GM21390 (cell line): Measurements from ENCODE around the gene METAP2.

ENCODE experiments used
- ATAC-seq: cut with Tn5 transposase; IDR thresholded peaks from one replicate; pipeline ENCODE4 v1.9.1; 2021; ENCODE audit not compliant: unreplicated experiment

METAP2 gene

DNA sequence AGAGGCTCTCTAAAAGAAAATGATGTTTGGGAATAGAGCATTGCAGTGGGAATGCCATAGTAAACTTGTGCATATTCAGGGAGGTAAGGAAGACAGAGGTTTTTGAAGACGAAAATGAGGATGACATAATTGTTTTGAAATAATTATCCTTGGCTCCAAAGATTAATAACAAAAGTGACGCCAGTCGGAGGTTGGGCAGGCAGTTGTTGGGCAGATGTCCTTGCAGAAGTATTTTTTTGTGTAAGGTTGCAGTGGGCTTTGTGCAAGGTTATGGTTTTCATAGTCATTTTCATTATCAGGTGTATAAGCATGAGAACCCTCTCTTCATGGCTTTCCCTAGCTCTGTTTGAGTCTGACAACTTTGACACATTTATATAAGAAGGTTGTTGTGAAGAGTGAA lies 35.3 kb downstream of the METAP2 start:
- no peak for ATAC-seq

DNA sequence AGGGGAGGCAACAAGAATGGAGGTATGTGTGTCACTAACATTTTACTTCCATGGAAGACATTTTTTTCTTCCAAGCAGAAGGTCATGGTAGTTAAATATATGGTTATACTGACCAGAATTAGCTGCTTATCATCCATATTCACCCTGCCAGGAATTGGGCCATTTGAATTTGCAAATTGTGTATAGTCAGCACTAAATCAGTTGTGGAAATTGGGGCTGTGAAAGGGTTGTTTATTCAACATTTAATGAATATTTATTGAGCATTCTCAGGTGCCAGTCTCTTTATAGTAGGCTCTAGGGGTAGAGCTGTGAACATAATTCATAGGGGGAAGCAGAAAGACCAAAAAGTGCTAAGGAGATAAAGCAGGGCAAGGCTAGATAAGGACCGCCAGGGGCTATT lies 38.0 kb downstream of the METAP2 start:
- ATAC-seq, result no peak

DNA sequence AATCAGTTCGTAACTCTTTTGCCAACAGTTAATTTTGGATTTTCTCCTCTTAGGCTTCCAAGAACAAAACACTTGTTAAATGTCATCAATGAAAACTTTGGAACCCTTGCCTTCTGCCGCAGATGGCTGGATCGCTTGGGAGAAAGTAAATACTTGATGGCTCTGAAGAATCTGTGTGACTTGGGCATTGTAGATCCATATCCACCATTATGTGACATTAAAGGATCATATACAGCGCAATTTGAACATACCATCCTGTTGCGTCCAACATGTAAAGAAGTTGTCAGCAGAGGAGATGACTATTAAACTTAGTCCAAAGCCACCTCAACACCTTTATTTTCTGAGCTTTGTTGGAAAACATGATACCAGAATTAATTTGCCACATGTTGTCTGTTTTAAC lies 39.6 kb downstream of the METAP2 start:
- no peak for ATAC-seq

DNA sequence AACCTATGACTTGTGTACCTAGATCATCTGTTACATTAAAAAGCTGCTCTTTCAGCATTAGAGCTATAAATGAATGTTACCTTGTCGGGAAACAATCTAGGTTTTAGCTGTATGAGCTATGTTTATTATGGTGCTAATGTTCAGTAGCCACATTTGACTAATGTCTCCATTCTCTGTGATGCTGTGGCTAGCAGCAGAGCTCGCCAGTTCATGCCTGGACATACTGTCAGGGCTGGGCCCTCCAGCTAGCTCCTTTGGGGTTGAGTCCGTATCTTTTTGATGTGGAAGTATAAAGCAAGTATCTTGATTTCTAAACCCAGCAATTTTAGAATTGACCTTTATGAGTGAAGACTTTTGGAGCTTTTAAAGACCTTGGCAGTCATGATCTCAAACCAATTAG lies 41.2 kb downstream of the METAP2 start:
- ATAC-seq, result no peak

DNA sequence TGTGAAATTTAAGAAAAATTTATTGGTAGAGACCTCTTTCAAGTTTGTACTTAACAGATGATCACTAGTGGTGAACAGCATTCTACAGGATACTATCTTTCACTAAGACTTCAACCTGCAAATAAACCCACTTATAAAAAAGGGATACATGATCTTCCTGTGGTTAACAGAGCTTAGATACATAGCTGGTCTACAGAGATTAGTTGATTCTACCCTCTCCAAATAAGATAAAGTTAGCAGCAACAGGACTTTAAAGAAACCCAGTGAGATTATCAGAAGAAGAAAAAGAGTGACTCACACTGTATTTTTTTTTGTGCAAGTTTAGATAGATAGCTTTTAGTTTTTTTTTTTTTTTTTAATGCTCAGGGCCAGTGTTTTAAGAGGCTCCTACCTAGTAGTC lies 42.8 kb downstream of the METAP2 start:
- ATAC-seq, result no peak

DNA sequence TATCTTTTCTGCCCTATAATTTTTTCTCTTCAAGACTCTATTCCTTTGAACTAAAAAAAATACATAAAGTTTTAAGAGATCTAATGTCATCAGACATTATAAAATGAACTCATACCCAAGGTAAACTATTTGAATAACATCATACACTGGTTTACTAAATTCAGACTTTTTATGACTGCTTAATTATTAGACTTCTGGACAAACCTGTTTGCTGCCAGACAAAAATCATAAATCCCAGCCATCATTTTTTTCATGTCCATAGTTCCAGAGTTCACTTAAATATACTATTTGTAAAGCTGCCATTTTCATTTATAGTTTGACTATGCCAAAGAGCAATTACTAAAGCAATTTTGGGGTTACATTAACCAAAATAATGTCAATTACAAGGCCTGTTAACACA lies 43.3 kb downstream of the METAP2 start:
- no peak for ATAC-seq

DNA sequence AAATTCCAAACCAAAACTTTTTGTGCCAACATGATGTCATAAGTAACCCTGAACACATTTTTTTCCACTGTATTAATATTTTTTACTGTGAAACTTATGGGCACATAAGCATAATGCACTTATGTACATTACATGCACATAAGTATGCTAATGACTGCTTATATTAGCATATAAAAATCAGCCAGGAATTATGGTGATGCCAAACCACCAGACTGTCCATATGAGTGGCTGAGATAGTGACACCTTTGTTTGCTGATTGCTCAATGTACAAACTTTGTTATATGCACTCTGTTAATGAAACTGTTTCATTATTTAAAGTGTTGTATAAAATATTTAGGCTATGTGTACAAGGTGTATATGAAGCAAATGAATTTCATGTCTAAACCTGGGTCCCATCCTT lies 45.0 kb downstream of the METAP2 start:
- ATAC-seq, result no peak

DNA sequence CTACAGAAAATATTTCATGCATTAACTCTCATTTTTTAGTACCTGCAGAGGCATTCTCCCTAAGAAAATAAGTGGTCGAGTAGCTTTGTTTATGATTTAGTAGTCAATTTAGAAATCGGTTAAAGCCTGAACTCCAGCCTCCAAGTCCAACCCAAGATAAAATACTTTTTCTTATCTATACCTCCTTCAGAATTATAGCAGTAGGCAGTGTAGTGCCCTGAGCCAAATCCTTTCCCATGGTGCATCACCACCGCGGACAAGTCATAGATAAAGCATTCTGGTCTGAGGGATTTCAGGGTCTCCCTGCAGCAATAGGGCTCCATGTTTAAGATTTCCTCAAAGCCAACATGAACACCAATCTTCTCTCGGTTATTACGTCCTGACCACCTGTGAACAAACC lies 46.9 kb downstream of the METAP2 start:
- no peak for ATAC-seq

DNA sequence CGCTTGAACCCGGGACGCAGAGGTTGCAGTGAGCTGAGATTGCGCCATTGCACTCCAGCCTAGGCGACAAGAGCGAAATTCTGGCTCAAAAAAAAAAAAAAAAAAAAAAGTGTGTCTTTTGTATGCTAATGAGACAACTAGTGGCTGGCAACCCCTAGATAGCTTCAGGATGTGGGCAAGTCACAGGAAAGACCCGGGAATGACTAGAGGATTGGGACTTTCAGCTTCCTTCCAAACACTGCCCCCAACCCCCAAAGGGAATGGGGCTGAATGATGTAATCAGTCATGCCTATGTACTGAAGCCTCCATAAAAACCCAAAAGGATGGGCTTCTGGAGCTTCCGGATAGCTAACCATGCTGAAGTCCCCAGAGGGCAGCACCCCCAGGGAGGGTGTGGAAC lies 48.7 kb downstream of the METAP2 start:
- no peak for ATAC-seq

DNA sequence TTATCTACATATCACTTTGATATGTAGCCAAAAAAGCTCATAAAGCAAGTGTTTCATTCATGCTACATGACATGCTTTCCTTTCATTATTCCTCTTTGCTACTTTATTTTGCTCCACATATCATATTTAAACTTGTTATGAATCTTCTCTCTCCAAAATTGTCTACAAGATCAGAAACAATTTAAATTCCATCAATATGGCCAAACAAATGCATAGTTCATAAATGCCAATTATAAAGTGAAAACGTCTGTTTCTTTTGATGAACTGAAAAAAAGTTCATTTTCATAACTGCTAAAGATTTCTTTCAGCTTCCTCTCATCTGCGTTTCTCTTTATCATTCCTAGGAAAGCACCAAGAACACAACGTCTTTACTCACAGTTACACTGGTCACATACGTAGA lies 54.5 kb downstream of the METAP2 start:
- ATAC-seq, result no peak

DNA sequence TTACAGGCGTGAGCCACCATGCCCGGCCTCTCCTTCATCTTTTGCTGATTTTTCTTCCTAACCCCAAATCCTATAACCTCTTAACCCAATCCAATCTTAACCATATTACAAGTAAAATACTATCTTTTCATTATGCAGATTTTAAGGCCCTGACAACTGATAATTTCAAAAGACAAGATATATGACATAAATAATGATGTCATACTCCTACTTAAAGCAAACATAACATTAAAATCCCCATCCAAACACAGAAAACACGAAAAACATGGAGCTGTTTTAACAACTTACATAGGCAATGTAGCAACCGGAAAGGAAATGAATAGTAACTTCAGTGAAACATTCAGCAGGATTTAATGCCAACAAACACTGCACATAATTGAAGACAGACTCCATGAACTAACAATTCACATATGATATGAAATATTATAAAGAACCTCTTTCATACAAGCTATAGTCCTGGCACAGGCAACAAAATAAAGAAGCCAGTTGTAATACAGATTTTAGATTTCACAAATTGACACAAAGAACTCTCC lies 55.8 kb downstream of the METAP2 start:
- ATAC-seq, result no peak

DNA sequence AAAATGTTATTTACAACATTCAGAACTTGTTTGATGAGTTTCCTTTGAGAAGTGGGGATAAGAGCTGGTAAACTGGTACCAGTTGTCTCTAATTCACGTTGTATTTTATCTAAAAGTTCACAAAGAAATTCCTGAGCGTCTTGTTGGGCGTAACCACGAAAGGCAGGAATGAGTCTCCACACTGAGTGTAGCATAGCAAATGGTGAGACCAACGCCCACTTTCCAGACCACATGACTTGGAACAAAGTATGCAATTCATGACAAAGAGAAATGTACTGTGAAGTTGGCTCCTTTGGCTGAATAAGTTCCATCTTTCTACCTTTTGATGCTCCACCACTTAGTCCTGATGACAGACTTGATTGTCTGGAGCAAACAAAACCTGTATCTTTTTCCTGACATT lies 58.9 kb downstream of the METAP2 start:
- no peak for ATAC-seq

DNA sequence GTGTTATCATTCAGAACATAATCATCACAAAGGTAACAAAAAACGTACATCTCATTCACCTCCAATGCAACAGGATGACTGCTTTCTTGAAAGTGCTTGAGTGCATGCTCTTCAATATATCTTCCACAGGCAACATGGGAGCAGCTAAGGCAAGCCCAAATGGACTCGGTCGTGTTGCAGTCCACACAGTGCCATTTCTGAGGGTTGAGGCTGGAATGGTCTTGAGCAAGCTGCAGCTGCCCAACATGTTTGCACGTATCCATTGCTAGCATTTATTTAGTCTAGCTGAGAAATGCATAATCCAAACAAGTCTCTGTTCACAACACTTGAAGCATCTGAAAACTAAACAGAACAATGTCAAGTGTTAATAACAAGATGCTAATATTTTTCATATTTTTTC lies 60.0 kb downstream of the METAP2 start:
- no peak for ATAC-seq

DNA sequence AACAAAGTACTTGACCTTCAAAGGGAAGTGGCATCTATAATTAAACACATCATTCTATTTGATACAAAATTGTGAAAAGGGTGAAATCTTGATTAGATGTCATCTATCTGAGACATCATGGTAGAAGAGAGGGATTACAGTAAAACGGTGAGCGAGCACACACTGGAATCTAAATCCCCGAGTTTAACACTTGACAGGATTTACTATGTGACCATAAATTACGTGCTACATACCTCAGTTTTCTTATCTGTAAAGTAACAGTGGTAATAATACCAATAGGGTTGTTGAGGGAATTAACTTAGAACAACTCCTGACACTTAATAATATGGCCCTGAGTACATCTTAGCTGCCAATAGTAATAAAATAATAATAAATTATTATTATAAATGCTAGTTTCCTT lies 64.1 kb downstream of the METAP2 start:
- ATAC-seq, result no peak

DNA sequence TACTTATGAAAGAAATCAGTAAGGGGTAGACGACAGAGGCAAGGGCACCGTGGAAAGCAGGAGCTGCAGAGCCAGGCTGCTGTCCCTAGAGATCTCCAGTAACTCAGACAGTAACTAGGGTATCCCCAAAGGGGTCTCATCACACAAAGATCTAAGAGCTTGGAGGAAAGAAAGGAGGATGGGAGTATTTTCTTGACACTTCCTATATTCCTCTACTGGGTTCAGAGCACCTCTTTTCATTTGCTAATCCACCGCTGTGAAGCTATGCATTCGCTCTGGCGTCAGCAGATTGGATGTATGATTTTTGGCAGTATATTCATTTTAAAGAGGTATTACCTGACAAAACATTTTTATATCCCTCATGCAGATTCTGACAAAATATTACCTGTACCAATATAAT lies 64.7 kb downstream of the METAP2 start:
- no peak for ATAC-seq

DNA sequence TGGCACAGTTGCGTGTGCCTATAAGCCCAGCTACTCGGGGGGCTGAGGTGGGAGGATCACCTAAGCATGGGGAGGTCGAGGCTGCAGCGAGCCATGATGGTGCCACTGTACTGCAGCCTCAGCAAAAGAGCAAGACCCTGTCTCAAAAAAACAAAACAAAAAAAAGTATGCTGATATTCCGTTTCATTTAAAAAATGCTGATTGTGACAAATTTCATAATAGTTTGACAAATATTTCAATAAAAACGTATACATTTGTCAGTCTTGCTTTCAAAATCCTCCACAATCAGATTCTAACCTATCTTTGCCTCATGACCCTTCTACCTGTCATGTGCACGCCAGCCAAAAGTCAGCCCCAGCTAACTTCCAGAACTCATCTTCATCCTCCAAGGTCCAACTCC lies 67.5 kb downstream of the METAP2 start:
- ATAC-seq, result no peak

DNA sequence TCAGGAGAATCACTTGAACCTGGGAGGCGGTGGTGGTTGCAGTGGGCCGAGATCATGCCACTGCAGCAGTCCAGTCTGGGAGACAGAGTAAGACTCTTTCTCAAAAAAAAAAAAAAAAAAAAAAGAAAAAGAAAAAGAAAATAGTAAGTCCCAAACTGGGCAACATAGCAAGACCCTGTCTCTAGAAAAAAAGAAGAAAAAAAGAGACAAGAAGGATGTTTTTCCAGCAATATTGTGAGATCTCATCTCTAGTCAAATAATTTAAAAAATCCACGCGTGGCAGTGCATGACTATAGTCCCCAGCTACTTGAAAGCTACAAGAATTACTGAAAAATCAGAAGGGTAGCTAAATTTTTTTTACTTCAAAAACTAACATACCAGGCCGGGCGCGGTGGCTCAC lies 69.4 kb downstream of the METAP2 start:
- no peak for ATAC-seq

DNA sequence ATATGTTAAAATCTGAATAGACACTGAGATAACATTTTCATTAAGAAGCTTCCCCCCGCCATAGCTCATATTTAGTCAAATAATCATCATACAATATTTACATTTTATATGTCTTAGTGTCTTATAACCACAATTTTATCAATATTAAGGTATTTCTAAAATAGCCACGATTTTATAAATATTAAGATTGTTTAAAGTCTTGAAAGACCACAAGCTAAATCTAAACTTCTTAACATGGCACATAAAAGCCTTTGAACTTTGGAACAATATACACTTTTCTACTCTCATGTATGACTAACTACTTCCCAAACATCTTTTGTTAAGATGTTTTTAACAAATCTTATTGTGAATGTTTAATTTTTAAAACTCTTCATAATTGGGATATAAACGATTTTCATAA lies 70.8 kb downstream of the METAP2 start:
- no peak for ATAC-seq

DNA sequence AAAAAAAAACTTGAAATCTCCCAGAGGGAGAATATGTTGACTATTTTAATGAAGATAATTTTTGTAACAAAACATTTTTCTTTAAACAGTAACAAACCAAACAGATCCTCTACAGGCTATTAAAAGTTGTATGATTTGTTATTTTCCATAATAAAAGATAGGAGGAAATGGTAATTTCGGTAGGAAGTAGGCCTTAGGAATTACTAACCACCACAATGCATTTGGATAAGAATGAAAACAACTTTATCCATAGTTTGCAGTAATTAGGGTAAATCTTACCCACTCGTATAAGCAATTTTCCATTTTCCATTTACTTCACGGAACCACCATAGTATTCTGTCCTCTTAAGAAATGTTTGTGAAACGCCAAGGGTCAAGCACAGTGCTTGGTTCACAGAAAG lies 71.4 kb downstream of the METAP2 start:
- ATAC-seq, result no peak

DNA sequence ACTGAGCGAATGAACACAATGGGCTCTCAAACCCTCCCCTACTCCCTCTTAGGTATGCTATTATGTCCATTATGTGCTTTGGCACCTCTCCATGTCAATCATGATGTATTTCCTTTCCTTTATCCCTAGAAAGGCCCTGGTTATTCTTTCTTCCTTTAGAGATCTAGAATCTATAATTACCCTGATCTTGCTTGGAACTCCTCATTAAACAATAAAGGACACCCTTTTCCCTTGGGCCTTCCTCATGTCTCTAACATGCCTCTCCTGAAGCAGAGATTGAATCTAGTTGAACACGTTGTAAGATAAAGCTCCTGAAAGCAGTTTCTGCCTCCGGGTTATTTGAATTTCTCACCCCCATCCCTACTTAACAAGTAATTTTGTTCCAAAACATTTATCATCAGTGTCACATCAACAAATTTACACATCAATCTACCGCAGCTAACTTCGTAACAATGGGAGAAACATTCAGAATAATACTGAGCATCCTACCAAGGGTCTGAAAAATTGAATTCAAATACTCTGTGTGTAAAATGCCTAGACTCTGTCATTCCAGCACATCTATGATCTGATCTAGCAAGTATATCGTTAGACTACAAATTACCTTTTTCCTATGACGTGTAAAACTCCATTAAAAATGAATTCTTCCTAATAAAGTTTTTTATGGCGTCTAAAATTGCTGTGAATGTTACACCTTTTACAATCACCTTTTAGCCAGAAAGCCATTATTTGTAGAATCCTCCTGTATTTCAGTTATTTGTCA lies 72.0 kb downstream of the METAP2 start:
- ATAC-seq, result no peak

DNA sequence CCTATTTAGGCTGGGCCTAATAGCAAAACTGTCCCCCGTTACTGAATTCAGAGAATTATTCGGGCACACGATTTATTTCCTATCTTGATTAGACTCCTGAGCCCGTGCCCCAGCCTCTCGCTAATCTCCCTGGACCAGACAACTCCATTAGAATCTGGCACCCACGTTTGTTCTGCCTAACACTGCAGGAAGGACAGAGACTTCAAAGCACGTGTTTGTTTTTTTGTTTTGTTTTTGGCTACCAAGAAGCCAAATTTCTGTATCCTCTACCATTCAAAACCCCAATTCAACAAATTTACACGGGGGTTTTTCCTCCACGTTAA lies 72.5 kb downstream of the METAP2 start:
- ATAC-seq, result no peak

DNA sequence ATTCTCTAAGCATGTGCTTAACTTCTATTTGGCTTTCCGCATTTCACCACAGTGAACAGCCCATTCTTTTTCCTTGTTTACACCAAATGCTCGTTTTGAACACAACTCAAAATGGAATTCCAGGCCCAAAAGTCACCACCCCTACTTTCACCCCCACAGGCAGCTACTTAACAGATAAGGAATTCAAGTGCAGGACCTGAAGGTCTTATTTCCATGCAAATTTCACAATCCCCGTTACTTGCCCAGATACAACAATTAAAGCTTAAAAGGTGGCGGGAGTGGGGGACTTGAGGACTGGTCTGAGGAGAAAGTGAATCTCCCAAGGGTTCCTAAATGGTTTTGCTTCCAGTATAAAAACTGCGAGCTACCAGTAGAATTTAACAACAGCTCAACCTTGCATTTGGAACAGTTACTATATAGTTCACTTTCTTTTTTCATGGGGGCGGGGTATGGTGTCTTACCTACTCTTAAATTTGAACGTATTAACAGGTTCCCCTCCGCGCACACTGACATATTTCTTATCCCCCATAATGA lies 73.6 kb downstream of the METAP2 start:
- ATAC-seq, result no peak

DNA sequence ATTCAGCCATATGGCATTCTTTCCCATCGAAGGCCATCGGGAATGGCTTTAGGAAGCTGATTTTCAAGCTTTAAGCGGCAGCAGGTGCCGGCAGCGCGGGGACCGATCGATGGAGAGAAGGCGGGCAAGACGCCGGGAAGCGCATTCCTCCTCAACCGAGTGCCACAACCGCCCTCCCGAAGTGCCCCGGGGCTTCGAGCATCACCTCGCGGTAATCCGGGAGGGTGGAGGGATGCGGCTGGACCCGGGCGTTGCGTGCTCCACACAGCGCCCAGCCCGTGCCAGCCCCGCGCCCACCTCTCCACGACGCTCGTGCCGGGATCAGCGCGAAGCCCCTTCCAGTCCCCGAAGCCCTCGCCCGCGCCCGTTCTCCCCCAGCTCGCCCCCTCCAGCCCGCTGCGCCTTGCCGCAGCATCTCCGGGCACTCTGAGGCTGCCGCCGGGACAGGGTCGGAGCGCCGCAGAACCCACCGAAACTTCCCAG lies 74.1 kb downstream of the METAP2 start:
- no peak for ATAC-seq
